ENCODE measurements around the gene MAN2A1. TPM values are rescaled to one million over a fixed set of nuclear protein-coding genes. Genes with fewer than 3 reads are reported as not detected.

Gene MAN2A1
- total and polyA plus RNA-seq, 4 donors = 29.5 to 107 (median 42.0) TPM

DNA sequence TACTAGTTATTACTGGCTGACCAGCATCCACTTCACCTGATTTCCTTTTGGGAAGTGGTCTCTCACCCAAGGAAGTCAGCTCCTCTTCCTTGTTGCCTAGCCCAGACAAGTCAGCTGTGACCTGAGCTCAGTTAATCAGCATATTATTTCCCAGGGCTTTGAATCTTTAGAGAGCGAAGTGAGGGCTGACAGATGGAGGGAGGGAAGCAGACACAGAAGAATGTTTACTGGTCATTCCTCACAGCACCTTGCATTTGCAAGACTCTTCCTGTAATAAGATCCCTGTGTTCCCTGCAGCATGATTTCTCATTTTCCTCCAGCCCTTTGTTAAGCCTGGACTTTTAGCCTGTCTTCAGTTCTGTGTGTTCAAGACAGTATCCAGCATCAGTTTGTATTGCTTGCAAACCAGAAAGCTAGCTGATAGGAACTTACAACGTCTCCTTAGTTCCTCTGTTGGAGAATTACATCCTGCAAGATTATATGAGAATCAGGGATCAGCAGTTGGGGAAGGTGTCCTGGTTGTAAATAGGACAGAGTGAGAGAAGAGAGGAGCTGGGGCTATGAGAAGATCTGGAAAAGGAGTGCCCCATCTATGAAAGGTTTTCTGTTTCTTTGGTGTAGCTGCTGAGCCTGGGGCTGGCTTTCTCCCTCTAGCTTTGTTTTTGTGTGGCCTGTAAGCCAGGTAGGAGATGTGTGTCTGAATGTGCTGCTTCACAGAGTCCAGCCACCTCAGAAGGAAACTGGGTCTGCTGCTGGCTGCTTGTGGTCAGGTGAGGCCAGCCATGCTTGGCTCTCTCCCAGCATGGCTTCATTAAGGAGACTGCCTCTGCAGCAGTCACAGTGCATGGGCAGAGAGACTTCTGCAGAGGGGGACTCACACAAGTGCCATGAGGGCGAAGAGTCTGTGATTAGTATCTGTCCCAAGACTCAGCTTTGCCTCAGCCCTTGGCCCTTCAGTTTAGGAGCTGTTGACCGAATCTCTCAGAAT, 50.3 kb downstream of the MAN2A1 start:
- peak in 2 of 6 donors; percentile 20 to 30 for DNase-seq (ENCODE audit: low read depth in 4 of 6, low spot score in 6 of 6)
- H3K4me3 ChIP-seq (ENCODE audit: low read depth, low read length) = no peak overlapping the region
- H3K27me3 ChIP-seq (ENCODE audit: control insufficient read depth, insufficient read depth, low read length) = no peaks in the 10 kb centered on the region
- H3K9me3 ChIP-seq (ENCODE audit: control insufficient read depth, insufficient read depth, low read length) = no peaks in the 10 kb centered on the region
- WGBS (ENCODE audit: insufficient coverage) = 42% methylated on average over 3 of the region's 4 CpGs
- peak overlapping the region; percentile 10 for H3K27ac ChIP-seq (ENCODE audit: low read depth, low read length)
- H3K4me1 ChIP-seq (ENCODE audit: control insufficient read depth, insufficient read depth, low read length) = peaks cover 6% of the 10 kb centered on the region
- peaks cover 2% of the 10 kb centered on the region for H3K36me3 ChIP-seq (ENCODE audit: control insufficient read depth, insufficient read depth, low read length)

DNA sequence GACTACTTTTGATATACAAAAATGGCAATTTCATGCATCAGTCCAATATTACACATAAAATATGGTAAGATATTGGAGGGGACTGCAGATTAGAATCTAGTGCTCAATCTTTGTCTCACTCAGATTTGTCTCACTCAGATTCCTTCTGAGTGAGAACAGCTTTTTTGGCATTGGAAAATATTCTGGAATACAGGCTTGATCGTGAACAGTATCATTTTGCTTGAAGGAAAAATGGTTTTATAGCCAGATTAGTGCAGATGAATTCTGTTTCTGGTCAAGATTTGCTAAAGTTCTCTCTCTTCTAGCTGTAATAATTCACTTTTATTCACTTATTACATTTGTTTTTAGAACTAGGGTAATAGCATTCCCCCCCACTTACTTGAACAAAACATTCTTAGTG, 51.2 kb downstream of the MAN2A1 start:
- H3K4me1 ChIP-seq (ENCODE audit: control insufficient read depth, insufficient read depth, low read length) = peaks cover 6% of the 10 kb centered on the region
- peaks cover 2% of the 10 kb centered on the region for H3K36me3 ChIP-seq (ENCODE audit: control insufficient read depth, insufficient read depth, low read length)
- no peak overlapping the region for H3K4me3 ChIP-seq (ENCODE audit: low read depth, low read length)
- H3K27ac ChIP-seq (ENCODE audit: low read depth, low read length) = no peak overlapping the region
- no peaks in the 10 kb centered on the region for H3K9me3 ChIP-seq (ENCODE audit: control insufficient read depth, insufficient read depth, low read length)
- WGBS (ENCODE audit: insufficient coverage) = no CpG with 5 or more reads among the region's 1 CpG
- H3K27me3 ChIP-seq (ENCODE audit: control insufficient read depth, insufficient read depth, low read length) = no peaks in the 10 kb centered on the region
- DNase-seq (ENCODE audit: low read depth in 4 of 6, low spot score in 6 of 6) = no peak

DNA sequence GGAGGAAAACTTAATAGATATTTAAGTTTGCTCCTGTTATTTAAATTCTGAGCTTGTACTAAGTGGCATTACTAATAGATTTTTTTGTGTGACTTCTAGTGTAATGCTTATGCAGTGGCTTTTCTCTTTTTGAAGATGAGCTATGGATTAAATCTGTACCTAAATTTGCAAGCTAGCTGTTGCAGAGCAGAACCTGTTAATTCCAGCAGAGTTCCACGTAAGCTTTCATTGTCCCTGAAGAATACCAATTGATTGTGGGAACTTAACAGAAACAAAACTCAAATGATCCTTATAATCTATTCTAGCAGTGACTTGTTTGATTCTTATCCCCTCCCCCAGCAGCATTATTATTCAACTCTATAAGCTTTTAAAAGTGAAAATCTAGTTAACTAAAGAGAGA, 51.7 kb downstream of the MAN2A1 start:
- Histone ChIP-seq H3K36me3 (ENCODE audit: control insufficient read depth, insufficient read depth, low read length) (peaks cover 2% of the 10 kb centered on the region), H3K27me3 (ENCODE audit: control insufficient read depth, insufficient read depth, low read length) (no peaks in the 10 kb centered on the region), H3K4me1 (ENCODE audit: control insufficient read depth, insufficient read depth, low read length) (peaks cover 6% of the 10 kb centered on the region), H3K9me3 (ENCODE audit: control insufficient read depth, insufficient read depth, low read length) (no peaks in the 10 kb centered on the region), H3K4me3 (ENCODE audit: low read depth, low read length) (no peak overlapping the region), H3K27ac (ENCODE audit: low read depth, low read length) (no peak overlapping the region)
- whole genome bisulfite sequencing (ENCODE audit: insufficient coverage) = 14% methylated on average over 1 of the region's 1 CpG
- peak in 2 of 6 donors; percentile 7 to 27 for DNase-seq (ENCODE audit: low read depth in 4 of 6, low spot score in 6 of 6)

DNA sequence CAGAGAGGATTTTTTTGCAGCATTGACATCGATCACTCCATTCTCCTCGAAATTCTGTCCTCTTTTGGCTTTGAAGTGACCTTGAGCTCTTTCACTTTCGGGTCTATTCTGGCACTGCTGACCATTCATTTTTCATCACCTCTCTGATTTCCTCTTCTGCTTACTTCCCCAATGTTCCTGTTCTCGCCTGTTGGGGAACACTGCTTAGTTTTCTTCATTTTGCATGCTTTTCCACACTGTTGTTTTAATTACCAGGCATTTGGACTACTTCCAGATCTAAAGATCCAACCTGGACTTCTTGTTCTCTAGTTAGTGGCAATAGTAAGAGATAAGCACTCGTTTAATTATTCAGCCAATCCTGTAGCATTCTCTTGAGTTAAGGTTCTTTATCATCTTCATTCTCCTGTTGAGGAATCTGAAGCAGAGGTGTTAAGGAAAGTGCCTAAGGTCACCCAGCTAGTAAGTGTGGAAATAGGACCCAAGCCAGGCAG, 53.4 kb downstream of the MAN2A1 start:
- Histone ChIP-seq H3K27ac (ENCODE audit: low read depth, low read length) (peak overlapping the region; percentile 61), H3K9me3 (ENCODE audit: control insufficient read depth, insufficient read depth, low read length) (no peaks in the 10 kb centered on the region), H3K4me3 (ENCODE audit: low read depth, low read length) (no peak overlapping the region), H3K27me3 (ENCODE audit: control insufficient read depth, insufficient read depth, low read length) (no peaks in the 10 kb centered on the region), H3K4me1 (ENCODE audit: control insufficient read depth, insufficient read depth, low read length) (peaks cover 6% of the 10 kb centered on the region), H3K36me3 (ENCODE audit: control insufficient read depth, insufficient read depth, low read length) (peaks cover 2% of the 10 kb centered on the region)
- DNase-seq (ENCODE audit: low read depth in 4 of 6, low spot score in 6 of 6) = peak in 3 of 6 donors; percentile 4 to 32 (median 9)
- 81% methylated on average over 4 of the region's 5 CpGs for WGBS (ENCODE audit: insufficient coverage)

DNA sequence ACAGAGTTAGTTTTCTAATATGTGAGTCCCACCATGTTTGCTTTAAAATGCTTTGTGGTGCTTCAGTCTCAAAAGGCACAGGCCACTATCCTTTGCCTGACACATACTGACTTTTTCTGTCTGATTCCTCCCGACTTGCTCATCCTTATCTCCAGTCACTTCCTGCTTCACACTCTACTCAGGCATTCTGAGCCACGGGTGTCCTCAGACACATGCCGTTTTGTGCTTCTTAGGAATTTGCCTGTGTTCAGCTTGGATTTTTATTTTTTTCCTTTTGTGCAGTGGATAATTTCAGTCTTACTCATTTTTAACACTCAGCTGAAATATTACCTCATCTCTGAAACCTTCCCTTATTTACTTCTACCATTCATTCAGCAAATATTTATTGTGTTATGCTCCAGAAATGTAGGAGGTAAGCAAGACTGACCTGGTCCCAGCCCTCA, 54.1 kb downstream of the MAN2A1 start:
- WGBS (ENCODE audit: insufficient coverage) = 30% methylated on average over 1 of the region's 3 CpGs
- Histone ChIP-seq H3K9me3 (ENCODE audit: control insufficient read depth, insufficient read depth, low read length) (no peaks in the 10 kb centered on the region), H3K27me3 (ENCODE audit: control insufficient read depth, insufficient read depth, low read length) (no peaks in the 10 kb centered on the region), H3K36me3 (ENCODE audit: control insufficient read depth, insufficient read depth, low read length) (peaks cover 2% of the 10 kb centered on the region), H3K4me3 (ENCODE audit: low read depth, low read length) (no peak overlapping the region), H3K27ac (ENCODE audit: low read depth, low read length) (peak overlapping the region; percentile 61), H3K4me1 (ENCODE audit: control insufficient read depth, insufficient read depth, low read length) (peaks cover 6% of the 10 kb centered on the region)
- peak in 1 of 6 donors; percentile 62 for DNase-seq (ENCODE audit: low read depth in 4 of 6, low spot score in 6 of 6)

DNA sequence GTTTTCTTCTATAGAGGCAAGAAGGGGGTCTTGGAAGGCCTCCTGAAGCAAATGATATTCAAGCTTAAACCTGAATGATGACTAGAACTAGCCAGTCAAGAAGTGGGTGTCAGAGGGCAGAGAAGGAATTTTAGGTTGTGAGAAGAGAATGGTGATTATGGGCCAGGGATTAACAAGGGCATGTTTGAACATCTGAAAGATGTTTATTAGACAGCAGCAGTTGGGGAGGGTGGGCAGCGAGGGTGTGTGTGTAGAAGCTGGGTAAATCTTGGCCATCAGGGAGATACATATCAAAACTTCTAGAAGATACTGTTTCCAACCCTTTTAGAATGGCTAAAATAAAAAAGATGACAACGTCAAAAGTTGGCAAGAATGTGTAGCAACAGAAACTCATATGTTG, 54.5 kb downstream of the MAN2A1 start:
- DNase-seq (ENCODE audit: low read depth in 4 of 6, low spot score in 6 of 6) = no peak
- H3K9me3 ChIP-seq (ENCODE audit: control insufficient read depth, insufficient read depth, low read length) = no peaks in the 10 kb centered on the region
- H3K27me3 ChIP-seq (ENCODE audit: control insufficient read depth, insufficient read depth, low read length) = no peaks in the 10 kb centered on the region
- H3K27ac ChIP-seq (ENCODE audit: low read depth, low read length) = peak overlapping the region; percentile 49
- H3K36me3 ChIP-seq (ENCODE audit: control insufficient read depth, insufficient read depth, low read length) = peaks cover 2% of the 10 kb centered on the region
- WGBS (ENCODE audit: insufficient coverage) = no CpG with 5 or more reads among the region's 2 CpGs
- H3K4me3 ChIP-seq (ENCODE audit: low read depth, low read length) = no peak overlapping the region
- peaks cover 6% of the 10 kb centered on the region for H3K4me1 ChIP-seq (ENCODE audit: control insufficient read depth, insufficient read depth, low read length)

DNA sequence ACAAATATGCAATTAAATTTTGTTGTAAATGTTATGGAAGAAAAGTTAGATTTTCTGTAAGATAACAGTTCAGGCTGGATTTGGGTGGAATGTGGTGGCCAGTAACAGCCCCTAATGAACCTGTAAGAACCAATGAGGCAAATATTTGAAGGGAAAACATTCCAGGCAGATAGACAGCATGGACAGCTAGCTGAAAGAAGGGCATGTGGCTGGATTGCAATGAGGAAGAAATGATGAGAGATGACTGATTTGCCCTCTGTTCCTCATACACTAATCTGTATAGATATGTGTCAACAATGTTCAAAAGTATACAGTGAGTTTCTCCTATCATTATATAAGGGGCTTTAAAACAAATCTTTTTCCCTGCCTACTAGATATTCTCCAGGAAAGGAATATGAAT, 58.8 kb downstream of the MAN2A1 start:
- Histone ChIP-seq H3K27me3 (ENCODE audit: control insufficient read depth, insufficient read depth, low read length) (no peaks in the 10 kb centered on the region), H3K4me3 (ENCODE audit: low read depth, low read length) (no peak overlapping the region), H3K4me1 (ENCODE audit: control insufficient read depth, insufficient read depth, low read length) (no peaks in the 10 kb centered on the region), H3K36me3 (ENCODE audit: control insufficient read depth, insufficient read depth, low read length) (no peaks in the 10 kb centered on the region), H3K9me3 (ENCODE audit: control insufficient read depth, insufficient read depth, low read length) (no peaks in the 10 kb centered on the region), H3K27ac (ENCODE audit: low read depth, low read length) (no peak overlapping the region)
- DNase-seq (ENCODE audit: low read depth in 4 of 6, low spot score in 6 of 6) = no peak

DNA sequence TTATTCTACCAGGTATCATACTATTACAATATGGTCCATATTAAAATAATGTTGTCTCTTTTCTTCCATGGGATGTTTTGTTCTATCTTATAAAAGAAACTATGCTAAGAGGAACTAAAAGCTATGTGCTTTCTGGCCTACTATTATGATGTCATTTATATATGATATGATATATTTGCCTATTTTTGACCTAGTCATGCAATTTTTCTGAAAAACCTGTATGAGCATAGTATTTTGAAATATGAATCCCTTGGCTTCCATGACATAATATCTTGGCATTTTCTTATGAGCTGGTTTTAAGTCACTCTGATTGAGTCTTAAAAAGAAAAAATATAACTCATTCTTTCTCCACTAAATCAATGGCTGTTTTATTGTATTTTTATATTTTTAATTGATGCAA, 60.7 kb downstream of the MAN2A1 start:
- Histone ChIP-seq H3K27ac (ENCODE audit: low read depth, low read length) (no peak overlapping the region), H3K27me3 (ENCODE audit: control insufficient read depth, insufficient read depth, low read length) (no peaks in the 10 kb centered on the region), H3K4me3 (ENCODE audit: low read depth, low read length) (no peak overlapping the region), H3K9me3 (ENCODE audit: control insufficient read depth, insufficient read depth, low read length) (no peaks in the 10 kb centered on the region), H3K36me3 (ENCODE audit: control insufficient read depth, insufficient read depth, low read length) (no peaks in the 10 kb centered on the region), H3K4me1 (ENCODE audit: control insufficient read depth, insufficient read depth, low read length) (no peaks in the 10 kb centered on the region)
- DNase-seq (ENCODE audit: low read depth in 4 of 6, low spot score in 6 of 6) = no peak

DNA sequence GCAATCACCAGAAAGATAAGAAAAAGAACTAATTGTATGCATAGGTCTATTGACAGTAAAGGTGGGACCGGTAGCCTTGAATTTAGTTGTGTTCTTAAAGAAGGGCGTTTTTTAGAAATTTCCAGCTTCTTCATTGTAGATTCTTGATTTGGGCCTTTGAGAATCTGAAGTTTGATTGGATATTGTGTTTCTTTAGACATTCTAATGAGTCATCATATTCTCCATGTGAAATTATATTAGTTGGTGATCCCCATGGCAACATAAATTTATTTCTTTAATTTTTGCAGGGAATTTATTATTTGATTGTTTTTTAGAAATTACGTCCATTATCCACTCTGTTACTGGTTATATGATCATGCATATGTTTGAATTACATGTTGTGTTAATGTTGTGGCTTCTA, 63.6 kb downstream of the MAN2A1 start:
- WGBS (ENCODE audit: insufficient coverage) = no CpG with 5 or more reads among the region's 3 CpGs
- Histone ChIP-seq H3K36me3 (ENCODE audit: control insufficient read depth, insufficient read depth, low read length) (no peaks in the 10 kb centered on the region), H3K27ac (ENCODE audit: low read depth, low read length) (no peak overlapping the region), H3K4me3 (ENCODE audit: low read depth, low read length) (no peak overlapping the region), H3K9me3 (ENCODE audit: control insufficient read depth, insufficient read depth, low read length) (no peaks in the 10 kb centered on the region), H3K4me1 (ENCODE audit: control insufficient read depth, insufficient read depth, low read length) (no peaks in the 10 kb centered on the region), H3K27me3 (ENCODE audit: control insufficient read depth, insufficient read depth, low read length) (no peaks in the 10 kb centered on the region)
- DNase-seq (ENCODE audit: low read depth in 4 of 6, low spot score in 6 of 6) = no peak

DNA sequence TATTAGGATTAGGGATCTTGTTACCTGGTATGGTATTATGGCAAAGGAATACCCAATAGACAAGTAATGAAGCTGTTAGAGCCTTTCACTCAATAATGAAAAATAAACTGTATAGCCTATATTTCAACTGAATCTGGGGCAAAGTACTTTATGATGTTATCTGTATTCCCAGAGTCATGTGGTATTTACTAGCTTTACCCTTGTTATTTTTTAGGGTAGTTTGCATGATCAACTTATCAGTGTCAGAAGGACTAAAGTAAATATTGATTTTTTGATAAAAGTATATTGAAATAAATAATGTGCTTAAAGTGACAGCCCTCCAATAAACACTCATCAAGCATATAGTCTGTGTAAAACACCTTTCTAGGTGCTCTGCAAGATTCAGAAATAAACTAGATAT, 64.6 kb downstream of the MAN2A1 start:
- DNase-seq (ENCODE audit: low read depth in 4 of 6, low spot score in 6 of 6) = no peak
- Histone ChIP-seq H3K4me3 (ENCODE audit: low read depth, low read length) (no peak overlapping the region), H3K9me3 (ENCODE audit: control insufficient read depth, insufficient read depth, low read length) (no peaks in the 10 kb centered on the region), H3K4me1 (ENCODE audit: control insufficient read depth, insufficient read depth, low read length) (no peaks in the 10 kb centered on the region), H3K27ac (ENCODE audit: low read depth, low read length) (no peak overlapping the region), H3K27me3 (ENCODE audit: control insufficient read depth, insufficient read depth, low read length) (no peaks in the 10 kb centered on the region), H3K36me3 (ENCODE audit: control insufficient read depth, insufficient read depth, low read length) (no peaks in the 10 kb centered on the region)
